HG02938 (cell line): ENCODE measurements around the gene MYL6.
"Not testable (repeated sequence)": the region's sequence is repeated elsewhere in the genome, so short reads cannot be mapped to it uniquely, and the experiment has no call there.

Source experiments
- ATAC-seq: cut with Tn5 transposase; IDR thresholded peaks from one replicate; pipeline ENCODE4 v1.9.1; 2021; ENCODE audit warnings: mild to moderate bottlenecking, moderate library complexity; ENCODE audit not compliant: unreplicated experiment

The MYL6 gene

DNA sequence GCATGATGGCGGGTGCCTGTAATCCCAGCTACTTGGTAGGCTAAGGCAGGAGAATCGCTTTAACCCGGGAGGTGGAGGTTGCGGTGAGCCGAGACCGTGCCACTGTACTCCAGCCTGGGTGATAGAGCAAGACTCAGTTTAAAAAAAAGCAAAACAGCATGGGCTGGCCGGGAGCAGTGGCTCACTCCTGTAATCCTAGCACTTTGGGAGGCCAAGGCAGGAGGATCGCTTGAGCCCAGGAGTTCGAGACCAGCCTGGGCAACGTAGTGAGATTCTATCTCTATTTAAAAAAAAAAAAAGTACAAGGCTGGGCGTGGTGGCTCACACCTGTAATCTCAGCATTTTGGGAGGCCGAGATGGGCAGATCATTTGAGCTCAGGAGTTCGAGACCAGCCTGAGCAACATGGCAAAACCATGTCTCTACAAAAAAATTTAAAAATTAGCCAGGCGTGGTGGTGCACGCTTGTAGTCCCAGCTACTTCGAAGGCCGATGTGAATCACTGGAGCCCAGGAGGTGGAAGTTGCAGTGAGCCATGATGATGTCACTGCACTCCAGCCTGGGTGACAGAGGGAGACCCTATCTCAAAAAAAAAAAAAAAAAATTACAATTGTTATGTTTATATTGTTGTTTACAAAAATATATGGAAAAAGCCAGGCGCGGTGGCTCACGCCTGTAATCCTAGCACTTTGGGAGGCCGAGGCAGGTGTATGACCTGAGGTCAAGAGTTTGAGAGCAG lies 1.5 kb upstream of the MYL6 start:
- not testable (repeated sequence) for ATAC-seq

DNA sequence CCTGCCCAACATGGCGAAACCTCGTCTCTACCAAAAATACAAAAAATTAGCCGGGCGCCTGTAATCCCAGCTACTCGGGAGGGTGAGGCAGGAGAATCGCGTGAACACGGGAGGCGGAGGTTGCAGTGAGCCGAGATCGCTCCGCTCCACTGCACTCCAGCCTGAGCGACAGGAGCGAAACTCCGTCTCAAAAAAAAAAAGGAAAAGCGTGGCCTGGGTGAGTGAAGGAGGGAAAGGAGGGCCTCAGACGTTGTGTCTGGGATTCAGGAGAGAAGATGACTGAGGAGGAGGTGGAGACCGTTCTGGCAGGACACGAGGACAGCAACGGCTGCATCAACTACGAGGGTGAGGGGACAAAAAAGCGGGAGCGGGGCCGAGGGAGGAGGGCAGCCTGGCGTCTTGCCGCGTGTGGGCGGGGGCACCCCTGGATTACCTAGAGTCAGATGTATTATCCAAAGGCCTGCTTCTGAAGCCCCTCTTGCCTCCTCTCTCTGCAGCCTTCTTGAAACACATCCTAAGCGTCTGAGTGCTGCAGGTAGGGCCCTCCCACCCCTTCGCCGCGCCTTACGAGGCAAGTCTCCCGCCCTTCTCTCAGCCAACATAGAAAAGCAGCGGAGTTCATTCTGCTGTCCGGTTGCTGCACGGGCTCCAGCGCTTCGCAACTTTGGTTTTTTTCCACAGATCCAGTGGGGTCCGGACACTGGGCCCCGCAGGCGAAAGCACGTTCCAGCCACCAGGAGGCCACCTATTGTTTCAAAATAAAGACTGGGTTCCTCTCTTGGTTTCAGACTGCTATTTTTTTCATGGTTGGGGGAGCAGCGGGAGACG lies 744 bp upstream of the MYL6 start:
- ATAC-seq, result peak; percentile 35

GRCh38 chr12:56158926-56159461 lies 835 bp downstream of the MYL6 start:
- no peak for ATAC-seq

DNA sequence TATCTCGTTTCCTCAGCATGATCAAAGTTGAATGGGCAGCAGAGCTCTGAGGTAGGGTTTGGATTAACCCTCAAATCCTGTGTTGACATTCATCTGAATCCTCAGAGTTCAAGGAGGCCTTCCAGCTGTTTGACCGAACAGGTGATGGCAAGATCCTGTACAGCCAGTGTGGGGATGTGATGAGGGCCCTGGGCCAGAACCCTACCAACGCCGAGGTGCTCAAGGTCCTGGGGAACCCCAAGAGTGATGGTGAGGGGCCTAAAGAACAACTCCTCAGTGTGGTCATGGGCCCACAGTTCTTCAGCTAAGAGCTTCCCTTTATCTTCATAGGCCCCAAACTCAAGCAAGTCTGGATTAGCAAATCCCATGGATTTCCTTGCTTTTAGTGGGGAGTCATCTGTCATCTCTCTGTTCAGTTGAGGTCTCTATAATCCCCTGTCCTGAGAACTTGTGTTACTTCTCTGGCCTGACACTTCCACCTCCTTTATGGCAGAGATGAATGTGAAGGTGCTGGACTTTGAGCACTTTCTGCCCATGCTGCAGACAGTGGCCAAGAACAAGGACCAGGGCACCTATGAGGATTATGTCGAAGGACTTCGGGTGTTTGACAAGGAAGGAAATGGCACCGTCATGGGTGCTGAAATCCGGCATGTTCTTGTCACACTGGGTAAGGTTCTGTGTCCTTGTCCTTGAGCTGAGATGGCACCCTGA lies 1.5 kb downstream of the MYL6 start:
- no peak for ATAC-seq

DNA sequence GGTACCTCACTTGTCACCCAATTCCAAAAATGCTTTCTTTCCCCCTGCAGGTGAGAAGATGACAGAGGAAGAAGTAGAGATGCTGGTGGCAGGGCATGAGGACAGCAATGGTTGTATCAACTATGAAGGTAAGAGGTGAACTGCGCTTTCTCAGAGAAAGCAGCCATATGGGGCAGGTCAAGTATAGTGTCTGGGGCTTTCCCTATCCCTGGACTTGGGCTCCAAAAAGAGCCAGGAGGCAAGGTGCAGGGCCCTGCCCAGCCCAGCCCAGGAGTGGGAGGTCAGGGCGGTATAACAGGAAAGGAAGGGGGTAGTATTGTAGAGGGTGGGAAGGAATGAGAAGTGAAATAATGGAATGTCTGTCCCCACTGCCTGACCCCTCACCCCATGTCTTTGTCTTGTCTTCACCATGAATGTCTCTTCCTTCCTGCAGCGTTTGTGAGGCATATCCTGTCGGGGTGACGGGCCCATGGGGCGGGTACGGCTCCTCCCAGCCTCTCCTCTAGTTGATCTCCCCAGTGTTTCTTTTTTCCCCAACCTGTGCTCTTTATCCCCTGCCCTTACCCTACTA lies 2.1 kb downstream of the MYL6 start:
- ATAC-seq, result no peak

DNA sequence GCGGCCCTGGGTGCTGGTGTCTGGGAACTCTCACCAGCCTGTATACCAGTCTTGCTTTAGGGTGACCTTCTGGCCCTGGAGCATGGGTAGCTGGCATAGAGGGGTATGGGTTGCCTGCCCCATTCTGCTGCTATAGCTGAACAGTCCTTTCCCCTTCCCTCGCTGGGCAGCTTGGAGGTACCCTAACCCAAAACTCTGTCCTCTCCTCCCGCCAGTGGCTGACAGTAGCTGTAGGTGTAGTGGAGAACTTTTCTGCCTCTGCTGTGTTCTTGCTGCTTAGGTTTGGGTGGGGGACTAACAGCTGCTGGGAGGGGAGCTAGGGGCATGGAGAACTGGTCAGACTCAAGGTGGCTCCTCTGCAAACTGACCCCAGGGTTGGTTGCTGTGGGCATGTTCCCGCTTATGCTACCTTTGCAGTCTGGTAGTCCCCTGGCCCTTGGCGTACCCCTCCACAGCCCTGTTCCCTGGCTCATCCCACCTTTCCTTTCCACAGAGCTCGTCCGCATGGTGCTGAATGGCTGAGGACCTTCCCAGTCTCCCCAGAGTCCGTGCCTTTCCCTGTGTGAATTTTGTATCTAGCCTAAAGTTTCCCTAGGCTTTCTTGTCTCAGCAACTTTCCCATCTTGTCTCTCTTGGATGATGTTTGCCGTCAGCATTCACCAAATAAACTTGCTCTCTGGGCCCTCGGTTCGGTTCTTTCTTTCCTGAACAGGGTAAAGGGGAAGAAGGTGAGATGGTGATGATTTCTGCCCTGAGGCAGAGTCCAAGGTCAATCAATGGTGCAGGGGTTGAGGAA lies 2.9 kb downstream of the MYL6 start:
- ATAC-seq, result no peak

DNA sequence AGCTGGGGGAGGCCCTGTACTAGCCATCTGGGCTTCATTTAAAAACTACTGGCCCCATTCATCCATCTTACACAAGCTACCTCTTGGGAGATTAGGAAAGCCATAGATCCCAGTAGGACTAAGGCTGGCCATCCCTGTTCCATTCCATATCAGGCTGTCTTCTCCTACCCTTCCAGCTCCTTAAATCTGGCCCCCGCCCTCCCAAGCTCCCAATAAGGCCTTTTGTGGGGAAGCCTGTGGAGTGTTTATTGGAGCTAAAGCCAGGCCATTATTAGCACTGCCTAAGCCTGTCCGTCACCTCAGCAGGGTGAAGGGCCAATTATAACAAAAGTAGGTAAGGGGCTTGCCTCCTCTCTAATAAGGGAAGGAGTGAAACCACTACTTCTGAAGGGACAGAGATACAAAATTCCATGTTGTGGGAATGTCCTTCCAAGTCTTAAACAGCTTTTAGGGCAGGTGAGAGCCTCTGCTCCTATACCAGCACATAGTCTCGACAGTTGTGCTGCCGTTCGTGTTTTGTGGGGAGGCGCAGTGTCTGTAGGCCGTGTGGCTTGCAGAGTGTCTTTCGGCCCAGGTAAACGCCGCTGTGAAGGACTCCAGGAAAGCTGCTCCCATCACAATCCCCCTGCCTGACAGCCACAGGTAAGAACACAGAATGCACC lies 3.7 kb downstream of the MYL6 start:
- no peak for ATAC-seq

DNA sequence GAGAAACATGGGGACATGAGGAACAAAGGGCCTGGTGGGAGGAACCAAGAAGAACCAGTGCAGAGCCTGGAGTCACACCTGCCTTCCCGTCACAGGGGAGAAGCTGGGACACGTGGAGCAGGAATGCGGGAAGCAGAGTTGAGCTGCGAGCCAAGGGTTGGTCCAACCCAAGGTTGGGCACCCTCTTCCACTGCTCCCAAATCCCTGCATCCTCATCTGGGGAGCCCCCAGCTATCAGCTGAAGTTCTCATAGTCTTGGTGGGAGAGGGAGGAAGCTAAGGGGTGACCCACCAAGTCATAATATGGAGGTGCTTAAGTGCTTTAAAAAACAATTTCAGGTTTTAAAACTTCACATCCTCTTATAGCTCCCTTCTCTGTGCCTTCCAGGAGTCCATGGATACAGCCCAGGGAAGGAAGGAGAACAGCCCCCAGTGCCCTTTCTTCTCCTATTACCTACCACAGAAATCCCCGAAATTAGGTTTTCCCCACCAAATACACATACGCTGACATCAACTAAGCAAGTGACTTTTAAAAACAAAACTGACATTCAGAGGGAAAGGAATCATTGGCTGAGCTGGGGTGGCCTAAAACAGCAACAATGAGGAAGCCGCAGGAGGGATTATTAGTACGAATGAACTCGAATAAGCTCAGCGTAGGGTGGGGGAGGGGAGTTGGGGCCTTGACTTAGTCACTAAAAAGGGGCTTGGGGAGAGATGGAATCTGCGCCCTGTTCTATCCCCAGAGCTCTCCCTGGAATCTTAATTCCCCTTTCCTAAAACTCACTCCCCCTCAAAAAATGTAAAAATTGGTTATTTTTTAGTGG lies 4.5 kb downstream of the MYL6 start:
- no peak for ATAC-seq

- no peak for ATAC-seq
Measured at GRCh38 chr12:56163533-56164344, 5.6 kb downstream of the MYL6 start.

GRCh38 chr12:56164345-56164729 lies 6.2 kb downstream of the MYL6 start:
- no peak for ATAC-seq

DNA sequence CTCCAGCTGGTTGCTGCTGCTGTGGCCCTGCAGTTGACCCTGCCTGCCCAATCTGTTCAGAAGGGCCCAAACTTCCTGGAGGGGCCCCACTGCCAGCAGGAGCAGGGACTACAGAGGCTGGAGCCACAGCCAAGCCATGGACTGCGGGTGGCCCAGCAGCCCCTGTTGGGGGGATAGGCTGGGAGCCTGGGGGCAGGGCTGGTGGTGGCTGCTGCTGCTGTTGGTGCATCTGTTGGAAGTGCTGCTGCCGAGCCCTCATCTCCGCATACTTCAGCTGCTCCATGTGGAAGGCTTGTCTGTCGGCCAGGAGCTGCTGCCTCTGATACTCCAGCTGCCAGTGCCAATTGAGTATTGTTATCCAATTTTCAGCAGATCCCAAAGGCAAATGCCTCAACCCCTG lies 7.2 kb downstream of the MYL6 start:
- no peak for ATAC-seq

DNA sequence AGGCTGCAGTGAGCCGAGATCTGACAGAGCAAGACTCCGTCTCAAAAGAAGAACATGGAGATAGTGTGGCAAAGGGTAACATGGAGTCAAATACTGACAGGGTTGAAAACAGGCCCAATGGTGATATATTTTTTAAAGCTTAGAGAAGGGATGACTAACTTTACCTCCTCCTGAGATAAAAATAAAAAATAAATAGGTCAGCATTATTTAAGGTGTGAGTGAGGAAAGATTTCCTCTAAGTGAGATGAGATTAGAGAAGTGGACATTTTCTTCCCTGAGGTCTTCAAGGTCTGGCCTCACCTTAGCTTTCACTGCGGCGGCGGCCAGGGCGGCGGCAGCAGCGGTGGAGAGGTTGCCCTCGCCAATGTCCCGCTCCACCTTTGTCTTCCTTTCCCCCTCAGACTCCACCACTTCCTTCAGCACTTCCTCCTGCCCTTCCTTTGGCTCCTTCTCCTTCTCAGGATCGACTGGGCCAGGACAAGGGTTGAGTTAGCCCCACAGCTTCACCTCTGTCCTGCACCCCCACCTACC lies 11.1 kb downstream of the MYL6 start:
- no peak for ATAC-seq

DNA sequence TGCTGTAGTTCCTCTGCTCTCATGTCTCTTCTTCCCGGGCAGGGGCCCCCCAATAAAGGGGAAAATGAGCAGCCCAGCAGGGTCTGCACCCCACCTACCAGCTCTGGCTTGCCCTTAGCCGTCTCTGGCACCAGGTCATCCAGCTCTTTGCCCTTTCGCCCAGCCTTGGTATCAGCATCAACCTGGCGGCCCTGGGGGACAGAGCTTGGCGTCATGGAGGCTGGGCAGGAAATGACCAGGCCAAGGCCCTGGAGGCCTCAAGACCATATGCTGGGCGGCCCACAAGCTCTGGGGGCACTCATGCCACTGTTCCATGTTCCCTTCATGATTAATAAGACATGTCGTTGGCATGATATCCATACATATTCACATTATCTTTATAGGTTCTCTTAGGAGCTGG lies 14.7 kb downstream of the MYL6 start:
- no peak for ATAC-seq

DNA sequence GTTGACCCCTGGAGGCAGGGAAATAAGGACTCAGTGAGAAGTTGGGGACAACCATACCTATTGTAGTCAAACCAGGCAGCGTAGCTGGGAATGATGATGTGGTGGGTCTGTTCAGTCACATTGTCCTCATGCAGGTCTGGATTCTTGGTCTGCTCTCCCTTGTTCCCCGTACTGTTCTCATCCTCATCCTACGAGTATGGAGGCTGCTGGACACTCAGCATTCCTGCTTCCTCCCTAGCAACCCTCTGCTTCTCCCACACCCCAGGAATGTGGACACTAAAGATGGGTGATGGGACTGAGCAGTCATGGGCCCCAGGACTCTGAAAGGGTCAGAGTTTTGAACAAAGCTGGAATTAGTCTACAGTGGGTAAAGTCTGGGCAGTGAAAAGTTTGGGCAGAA lies 20.2 kb downstream of the MYL6 start:
- no peak for ATAC-seq

DNA sequence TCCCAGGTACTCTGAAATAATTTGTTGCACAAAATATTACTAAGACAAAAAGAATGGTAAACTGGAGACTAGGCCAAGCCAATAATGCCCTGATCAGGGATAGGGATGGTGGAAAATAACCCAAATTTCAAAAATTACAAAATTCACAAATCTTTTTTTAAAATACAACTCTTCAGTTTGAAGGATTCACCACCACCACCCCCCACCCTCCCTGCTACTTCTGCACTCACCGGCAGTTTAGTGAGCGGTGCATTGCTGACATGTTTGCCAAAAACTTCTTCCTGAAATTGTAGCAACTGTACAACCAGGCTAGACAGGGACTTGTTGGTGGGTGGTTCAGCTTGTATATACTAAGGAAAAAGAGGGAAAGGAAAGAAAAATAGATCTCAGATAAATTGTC lies 28.8 kb downstream of the MYL6 start:
- ATAC-seq, result no peak

GRCh38 chr12:56188131-56188777 lies 30.1 kb downstream of the MYL6 start:
- ATAC-seq, result no peak

- no peak for ATAC-seq
Measured at GRCh38 chr12:56188778-56189098, 30.6 kb downstream of the MYL6 start.
